ENCODE results near the gene MYO1D. TPM values are rescaled to one million over a fixed set of nuclear protein-coding genes. Genes with fewer than 3 reads are reported as not detected.

The MYO1D gene
- total RNA-seq, 2 experiments from 2014 or later: 0.09 to 0.89 TPM

- DNase-seq (ENCODE audit: low spot score): no peak
- Histone ChIP-seq H3K79me2 (ENCODE audit: insufficient read depth, low read depth, low read length) (no peaks in the 10 kb centered on the region), H4K20me1 (ENCODE audit: insufficient read depth, low read length) (no peaks in the 10 kb centered on the region), H3K9me2 (ENCODE audit: insufficient read depth, low read length) (no peaks in the 10 kb centered on the region), H3K9me3 (ENCODE audit: low read length) (no peaks in the 10 kb centered on the region), H2AFZ (ENCODE audit: low read length) (no peak overlapping the region), H3K36me3 (ENCODE audit: insufficient read depth, low read length) (no peaks in the 10 kb centered on the region), H3K27ac (ENCODE audit: low read depth, low read length, poor library complexity, severe bottlenecking) (no peak overlapping the region), H3K4me3 (ENCODE audit: low read depth, low read length, poor library complexity, severe bottlenecking) (no peak overlapping the region), H3K4me2 (ENCODE audit: low read length) (no peak overlapping the region), H3K4me1 (ENCODE audit: insufficient read depth, low read length, poor library complexity, severe bottlenecking) (peaks cover 17% of the 10 kb centered on the region)
- POLR2A ChIA-PET: no interaction called here
- CTCF ChIA-PET (ENCODE audit: unreplicated experiment): no interaction called here
- BruUV-seq (replicated peaks): no TSS peak
- intact Hi-C loops (cut with micrococcal nuclease; ENCODE audit: unreplicated experiment): no loop called here
- no peak for TF ChIP-seq CTCF (conservative IDR thresholded peaks at IDR 0.05; ENCODE audit: low read length)
- no peak for TF ChIP-seq EZH2phosphoT487 (IDR thresholded peaks at IDR 0.05; ENCODE audit: borderline replicate concordance, low read depth, low read length)
Measured at GRCh38 chr17:32490101-32490482, 386.8 kb downstream of the MYO1D start.

GRCh38 chr17:32489320-32490100 is 387.4 kb downstream of the MYO1D start:
- intact Hi-C loops (cut with micrococcal nuclease; ENCODE audit: unreplicated experiment): no loop called here
- ChIA-PET CTCF (ENCODE audit: unreplicated experiment) (no interaction called here), POLR2A (no interaction called here)
- Histone ChIP-seq H3K9me2 (ENCODE audit: insufficient read depth, low read length) (no peaks in the 10 kb centered on the region), H3K36me3 (ENCODE audit: insufficient read depth, low read length) (no peaks in the 10 kb centered on the region), H3K4me1 (ENCODE audit: insufficient read depth, low read length, poor library complexity, severe bottlenecking) (peaks cover 17% of the 10 kb centered on the region), H3K27ac (ENCODE audit: low read depth, low read length, poor library complexity, severe bottlenecking) (no peak overlapping the region), H3K4me3 (ENCODE audit: low read depth, low read length, poor library complexity, severe bottlenecking) (no peak overlapping the region), H2AFZ (ENCODE audit: low read length) (no peak overlapping the region), H3K9me3 (ENCODE audit: low read length) (no peaks in the 10 kb centered on the region), H3K79me2 (ENCODE audit: insufficient read depth, low read depth, low read length) (no peaks in the 10 kb centered on the region), H3K4me2 (ENCODE audit: low read length) (no peak overlapping the region), H4K20me1 (ENCODE audit: insufficient read depth, low read length) (no peaks in the 10 kb centered on the region)
- no peak for TF ChIP-seq CTCF (conservative IDR thresholded peaks at IDR 0.05; ENCODE audit: low read length)
- TF ChIP-seq EZH2phosphoT487 (IDR thresholded peaks at IDR 0.05; ENCODE audit: borderline replicate concordance, low read depth, low read length): no peak
- DNase-seq (ENCODE audit: low spot score): no peak
- BruUV-seq (replicated peaks): no TSS peak

GRCh38 chr17:32488604-32489180 is 388.2 kb downstream of the MYO1D start:
- H3K79me2 ChIP-seq (ENCODE audit: insufficient read depth, low read depth, low read length): no peaks in the 10 kb centered on the region
- no peaks in the 10 kb centered on the region for H3K9me2 ChIP-seq (ENCODE audit: insufficient read depth, low read length)
- H2AFZ ChIP-seq (ENCODE audit: low read length): no peak overlapping the region
- H3K27ac ChIP-seq (ENCODE audit: low read depth, low read length, poor library complexity, severe bottlenecking): no peak overlapping the region
- peaks cover 3% of the 10 kb centered on the region; the same call in 1 of the 2 replicates for H3K36me3 ChIP-seq (ENCODE audit: insufficient read depth, low read length)
- no peaks in the 10 kb centered on the region for H3K9me3 ChIP-seq (ENCODE audit: low read length)
- no peak overlapping the region for H3K4me2 ChIP-seq (ENCODE audit: low read length)
- H4K20me1 ChIP-seq (ENCODE audit: insufficient read depth, low read length): 0 out of 2 replicates have a peak, but pooled peaks cover 2% of the 10 kb centered on the region
- ChIA-PET POLR2A (no interaction called here), CTCF (ENCODE audit: unreplicated experiment) (no interaction called here)
- TF ChIP-seq CTCF (conservative IDR thresholded peaks at IDR 0.05; ENCODE audit: low read length) (no peak), EZH2phosphoT487 (IDR thresholded peaks at IDR 0.05; ENCODE audit: borderline replicate concordance, low read depth, low read length) (no peak)
- BruUV-seq (replicated peaks): no TSS peak
- DNase-seq (ENCODE audit: low spot score): no peak
- no peak overlapping the region for H3K4me3 ChIP-seq (ENCODE audit: low read depth, low read length, poor library complexity, severe bottlenecking)
- peaks cover 20% of the 10 kb centered on the region for H3K4me1 ChIP-seq (ENCODE audit: insufficient read depth, low read length, poor library complexity, severe bottlenecking)
- intact Hi-C loops (cut with micrococcal nuclease; ENCODE audit: unreplicated experiment): no loop called here
